Transverse colon (tissue), 4 donors: ENCODE data around the gene EMP3.
A peak's percentile ranks its signal among the peaks of the same experiment; 100 is the strongest.

ENCODE experiments used
- CTCF ChIP-seq, 5 experiments: fragments of 200-600 bp in 3 of 5; fragments of 450-650 bp in 2 of 5; sonication (generic) in 3 of 5; IDR thresholded peaks; 1 replicate in 2 of 5; 2 replicates in 3 of 5; pipeline ENCODE4 v1.5.1; 2016 to 2017; ENCODE audit warnings: antibody characterized with exemption in 5 of 5, inconsistent platforms in 3 of 5, mild to moderate bottlenecking in 2 of 5, moderate library complexity in 1 of 5
- EP300 ChIP-seq: sonication (generic); formaldehyde crosslinking; IDR thresholded peaks from one replicate; pipeline ENCODE4 v1.6.1; 2017; ENCODE audit warnings: antibody characterized with exemption, low read depth
- POLR2A ChIP-seq: fragments of 450-650 bp; IDR thresholded peaks from one replicate; pipeline ENCODE4 v1.6.1; 2016; ENCODE audit warnings: antibody characterized with exemption, mild to moderate bottlenecking, moderate library complexity
- POLR2AphosphoS5 ChIP-seq, 3 donors: sonication (generic); formaldehyde crosslinking; IDR thresholded peaks; one replicate each; pipeline ENCODE4 v1.6.1; 2016; ENCODE audit warnings: antibody characterized with exemption in 3 of 3

- TF ChIP-seq CTCF (IDR thresholded peaks at IDR 0.05), result peak; percentile 80 to 93 (median 83)
- no peak for TF ChIP-seq POLR2AphosphoS5 (IDR thresholded peaks at IDR 0.05)
- TF ChIP-seq EP300, result no peak
- TF ChIP-seq POLR2A, result no peak
Measured at GRCh38 chr19:48319647-48320541, 5.5 kb upstream of the EMP3 start.
